Body of pancreas (tissue), 4 donors: ENCODE results near the gene RAPGEF3.

ENCODE experiments used
- CTCF ChIP-seq, 7 experiments: fragments of 450-650 bp in 4 of 7; fragments of 200-600 bp in 3 of 7; sonication (generic) in 3 of 7; IDR thresholded peaks; one replicate each; pipeline ENCODE4 v1.5.1; 2016 to 2019; ENCODE audit warnings: antibody characterized with exemption in 7 of 7
- POLR2A ChIP-seq, 3 donors: fragments of 450-650 bp; IDR thresholded peaks; one replicate each; pipeline ENCODE4 v1.6.1; 2016; ENCODE audit warnings: antibody characterized with exemption in 3 of 3, mild to moderate bottlenecking in 2 of 3

- TF ChIP-seq CTCF (IDR thresholded peaks at IDR 0.05) (no peak), POLR2A (IDR thresholded peaks at IDR 0.05) (no peak)
Measured at GRCh38 chr12:47790676-47791350, 32.1 kb upstream of the RAPGEF3 start.
